Stimulated activated CD4-positive, alpha-beta T cell treated with anti-CD3 and anti-CD28 coated beads, Interleukin-1b, Interleukin-23, amount 100 ng/mL, for 48 hours (primary cell): Measurements from ENCODE around the gene CHPF2.

Source experiments
- DNase-seq: peaks from one replicate; pipeline ENCODE4 v3.0.0-alpha.2; 2020

Gene CHPF2

GRCh38 chr7:151271699-151272355, 39.5 kb downstream of the CHPF2 start:
- no peak for DNase-seq

DNA sequence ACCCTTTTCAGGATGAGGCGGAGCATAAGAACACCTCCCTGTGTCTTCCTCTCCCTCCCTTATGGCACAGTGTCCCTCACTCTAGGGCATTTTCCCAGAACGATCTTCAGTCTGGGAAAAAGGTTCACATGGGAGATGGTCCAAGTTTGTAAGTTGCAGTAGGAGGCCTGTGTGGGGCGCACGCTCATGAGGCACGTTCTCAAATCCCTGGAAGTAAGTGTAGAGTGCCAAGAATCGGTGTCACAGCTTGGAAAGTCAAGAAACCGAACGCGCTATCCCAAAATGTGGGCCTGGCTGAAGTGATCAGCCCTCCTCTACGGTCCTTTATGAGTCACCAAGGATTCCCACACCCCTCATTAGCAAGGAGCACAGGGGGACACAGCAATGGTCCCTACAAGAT, 40.1 kb downstream of the CHPF2 start:
- no peak for DNase-seq

- DNase-seq: no peak
Observed at GRCh38 chr7:151272877-151273276, 40.6 kb downstream of the CHPF2 start.

DNA sequence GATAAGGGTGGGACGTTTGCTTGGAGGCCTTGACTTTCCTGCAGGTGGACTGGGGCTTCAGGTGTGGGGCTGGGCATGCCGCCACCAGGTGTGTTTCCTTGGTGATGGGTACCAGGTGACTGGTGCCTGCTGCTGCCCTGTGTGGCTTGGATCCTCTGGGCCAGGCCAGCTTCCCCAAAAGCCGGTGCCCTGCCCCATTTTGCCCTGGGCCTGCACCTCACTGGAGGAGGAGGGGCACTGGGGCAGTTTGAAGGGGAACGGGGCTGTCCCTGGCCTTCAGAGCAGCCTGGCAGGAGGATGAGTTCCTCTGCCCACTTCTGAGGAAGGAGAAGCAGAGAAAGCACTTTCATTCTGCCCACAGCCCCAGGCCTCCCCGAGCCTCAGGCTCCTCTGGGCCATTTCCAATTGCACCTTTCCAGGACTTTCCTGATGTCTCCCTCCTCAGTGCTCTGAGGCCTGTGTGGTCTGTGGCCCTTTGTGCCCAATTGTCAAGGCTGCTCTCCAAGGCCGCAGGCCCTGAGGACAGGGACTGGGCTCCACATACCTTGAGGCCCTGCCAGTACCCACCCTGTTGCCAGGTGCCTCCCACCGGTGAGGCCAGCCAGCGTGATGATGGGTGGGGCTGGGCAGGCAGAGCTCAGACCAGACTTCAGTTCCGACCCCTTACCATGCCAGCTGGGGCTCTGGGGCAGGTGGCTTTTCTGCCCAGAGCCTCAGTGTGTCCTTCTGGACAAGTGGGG, 41.5 kb downstream of the CHPF2 start:
- no peak for DNase-seq

DNA sequence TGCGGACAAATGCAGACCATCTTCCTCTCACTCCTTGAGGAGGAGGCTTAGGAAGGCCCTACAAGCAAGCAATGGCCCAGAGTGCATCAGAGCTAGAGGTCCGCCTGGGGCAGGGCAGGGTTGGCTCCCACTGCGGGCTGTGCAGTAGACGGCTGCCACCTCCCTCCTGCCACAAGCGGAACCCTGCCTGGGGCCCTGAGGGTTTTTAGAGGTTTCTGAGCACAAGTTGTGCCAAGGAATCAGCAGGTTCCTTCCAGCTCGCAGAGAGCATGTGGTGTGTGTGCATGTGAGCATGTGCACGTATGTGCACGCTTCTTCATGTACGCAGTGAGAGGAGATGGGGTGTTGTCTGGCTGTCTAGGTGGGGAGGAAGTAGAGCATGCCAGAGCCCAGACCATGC, 42.1 kb downstream of the CHPF2 start:
- DNase-seq: no peak

DNA sequence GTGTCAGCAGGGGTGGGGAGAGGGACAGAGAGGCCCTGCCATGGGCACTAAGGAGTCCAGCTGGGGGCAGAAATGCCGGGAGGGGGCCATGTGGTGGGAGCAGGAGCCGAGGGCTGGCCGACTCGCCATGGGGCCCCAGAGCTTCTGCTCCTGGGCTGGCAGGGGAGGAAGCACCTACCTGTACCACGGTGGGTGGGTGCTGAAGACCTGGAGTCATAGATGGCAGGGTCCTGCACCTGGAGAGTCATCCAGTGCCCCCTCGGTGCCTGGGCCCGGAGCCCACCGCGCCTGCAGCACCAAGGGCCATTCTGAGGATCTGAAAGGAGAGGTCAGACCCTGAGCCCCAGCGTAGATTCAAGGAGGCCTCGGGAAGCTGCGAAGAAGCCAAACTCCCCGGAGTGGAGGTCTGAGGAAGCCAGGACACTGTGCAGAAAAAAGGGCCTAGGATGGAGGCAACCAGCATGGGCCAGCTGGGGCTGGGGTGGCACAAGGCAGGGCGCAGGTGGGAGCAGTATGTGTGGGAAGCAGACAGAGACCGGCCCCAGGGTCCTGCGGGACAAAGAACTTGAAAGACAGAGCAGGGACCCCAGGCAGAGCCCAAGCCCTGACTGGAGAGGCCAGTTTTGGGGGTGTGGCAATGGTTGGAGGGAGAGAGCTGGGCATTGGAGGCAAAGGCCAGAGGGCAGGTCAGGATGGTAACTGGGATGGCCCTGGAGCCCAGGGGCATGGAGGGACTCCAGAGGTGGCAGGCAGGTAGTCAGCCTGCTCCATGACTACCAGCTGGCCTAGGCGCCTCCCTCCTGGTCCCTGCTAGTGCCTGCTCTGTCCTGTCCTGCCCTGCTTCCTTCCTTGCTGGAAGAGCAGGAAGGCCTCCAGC, 42.9 kb downstream of the CHPF2 start:
- DNase-seq: no peak

DNA sequence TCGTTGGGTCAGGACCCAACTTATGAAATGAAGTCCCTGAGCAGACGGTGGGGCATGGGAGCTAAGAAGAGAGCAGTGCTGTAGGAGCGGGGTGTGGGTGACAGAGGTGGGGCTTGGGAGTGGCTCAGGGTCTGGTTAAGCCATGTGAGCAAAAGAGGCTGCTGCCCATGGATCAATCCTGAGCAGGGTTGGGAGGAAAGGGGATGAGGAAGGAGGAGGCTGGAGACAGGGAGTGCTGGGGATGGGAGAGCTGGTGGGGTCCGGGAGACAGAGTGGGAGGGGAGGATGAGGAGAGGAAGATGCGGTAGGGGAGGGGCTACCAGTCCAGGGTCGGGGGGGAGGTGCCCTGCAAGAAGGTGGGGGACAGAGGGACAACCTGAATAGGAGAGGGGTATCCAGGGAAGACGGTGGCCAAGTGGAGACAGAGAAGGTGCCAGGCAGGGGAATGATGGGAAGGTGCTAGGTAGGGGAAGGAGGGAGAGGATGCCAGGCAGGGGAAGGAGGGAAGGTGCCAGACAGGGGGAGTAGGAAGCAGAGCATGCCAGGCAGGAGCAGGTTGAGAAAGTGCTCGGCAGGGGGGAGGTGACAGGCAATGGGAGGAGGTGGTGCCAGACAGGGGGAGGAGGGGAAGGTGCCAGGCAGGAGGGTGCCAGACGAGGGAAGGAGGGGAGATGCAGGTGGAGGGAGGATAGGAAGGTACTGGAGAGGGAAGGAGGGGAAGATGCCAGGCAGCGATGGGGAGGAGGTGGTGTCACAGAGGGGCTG, 43.7 kb downstream of the CHPF2 start:
- no peak for DNase-seq

DNA sequence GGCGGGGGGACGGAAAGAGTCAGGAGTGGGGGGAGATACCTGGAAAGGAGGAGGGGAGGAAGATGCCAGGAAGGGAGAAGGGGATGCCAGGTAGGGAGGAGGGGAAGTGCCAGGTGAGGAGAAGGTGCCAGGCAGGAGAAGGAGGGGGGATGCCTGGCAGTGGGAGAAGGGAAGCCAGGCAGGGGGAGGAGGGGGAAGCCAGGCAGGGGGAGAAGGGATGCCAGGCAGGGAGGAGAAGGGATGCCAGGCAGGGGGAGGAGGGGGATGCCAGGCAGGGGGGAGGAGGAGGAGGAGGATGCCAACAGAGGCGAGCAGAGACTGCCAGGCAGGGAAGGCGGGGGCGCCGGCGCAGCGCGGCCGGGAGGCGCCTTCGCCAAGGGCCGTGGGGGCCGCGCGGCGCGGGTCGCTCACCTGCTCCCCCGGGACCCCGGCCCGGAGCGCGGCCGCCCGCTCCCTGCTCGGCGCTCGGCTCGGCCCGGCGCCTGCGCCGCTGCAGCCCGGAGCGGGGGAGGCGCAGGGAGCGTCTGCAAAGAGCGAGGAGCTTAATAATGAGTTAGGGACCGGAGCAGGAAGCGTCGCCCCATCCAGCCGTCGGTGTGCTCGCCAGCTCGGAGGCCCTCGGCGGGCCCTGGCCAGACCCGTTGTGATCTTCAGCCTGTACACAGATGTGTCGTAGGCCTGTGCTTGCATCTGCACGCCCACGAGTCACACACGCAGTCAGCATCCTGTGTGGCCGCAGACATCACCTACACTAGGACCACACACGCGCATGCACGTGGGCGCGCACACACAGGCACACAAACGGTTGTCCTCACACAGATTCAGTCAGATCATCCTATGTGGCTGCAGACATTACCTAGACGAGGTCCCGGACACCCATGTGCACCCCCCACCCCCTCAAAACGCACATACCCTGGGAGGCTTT, 44.6 kb downstream of the CHPF2 start:
- peak; percentile 60 for DNase-seq

DNA sequence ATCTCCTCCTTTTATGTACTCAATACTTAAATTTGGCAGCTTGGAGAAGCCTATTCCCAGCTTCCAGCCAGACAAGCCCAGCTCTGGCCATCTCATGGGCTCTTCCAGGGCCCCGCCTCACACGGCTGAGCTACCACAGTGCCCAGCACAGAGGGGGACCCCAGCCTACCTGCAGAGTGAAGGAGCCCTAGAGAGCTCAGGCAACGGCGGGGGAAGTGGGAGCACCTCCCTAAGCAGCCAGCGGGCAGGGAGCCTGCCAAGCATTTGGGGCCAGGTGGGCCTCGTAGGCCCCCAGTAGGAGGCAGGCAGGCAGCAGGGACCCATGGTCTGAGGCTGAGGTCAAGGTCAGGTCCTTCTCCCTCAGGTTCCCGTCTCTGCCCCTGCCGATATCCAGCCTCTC, 45.3 kb downstream of the CHPF2 start:
- DNase-seq: no peak

DNA sequence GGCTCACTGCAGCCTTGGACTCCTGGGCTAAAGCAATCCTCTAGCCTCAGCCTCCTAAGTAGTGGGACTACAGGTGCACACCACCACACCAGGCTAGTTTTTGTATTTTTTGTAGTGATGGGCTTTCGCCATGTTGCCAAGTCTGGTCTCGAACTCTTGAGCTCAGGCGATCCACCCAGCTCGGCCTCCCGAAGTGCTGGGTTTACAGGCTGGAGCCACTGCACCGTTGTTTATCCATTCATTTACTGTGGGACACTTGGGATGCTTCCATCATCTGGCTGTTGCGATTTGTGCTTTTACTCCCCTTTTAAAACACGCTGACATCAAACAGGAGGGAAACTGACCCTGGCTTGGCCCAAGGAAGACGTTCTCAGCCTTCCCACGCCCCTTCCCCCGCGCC, 46.7 kb downstream of the CHPF2 start:
- no peak for DNase-seq

DNA sequence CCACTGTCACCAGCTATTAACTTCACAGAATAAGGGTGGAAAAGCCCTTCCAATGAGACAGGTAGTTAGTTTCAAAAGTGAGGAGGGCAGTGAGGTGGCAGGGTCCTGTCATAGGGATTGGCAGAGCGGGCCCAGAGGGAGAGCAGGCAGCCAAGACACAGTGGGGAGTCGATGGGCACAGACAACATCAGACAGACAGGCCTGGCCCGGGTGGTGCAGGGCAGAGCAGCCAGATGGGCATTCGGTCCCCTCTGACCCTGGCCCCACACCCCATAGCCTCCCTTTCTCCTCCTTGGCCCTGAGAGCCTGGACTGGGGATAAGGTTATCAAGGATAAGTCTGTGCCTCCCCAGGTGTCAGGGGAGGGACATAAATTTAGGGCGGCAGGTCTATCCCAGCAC, 47.6 kb downstream of the CHPF2 start:
- DNase-seq: no peak

DNA sequence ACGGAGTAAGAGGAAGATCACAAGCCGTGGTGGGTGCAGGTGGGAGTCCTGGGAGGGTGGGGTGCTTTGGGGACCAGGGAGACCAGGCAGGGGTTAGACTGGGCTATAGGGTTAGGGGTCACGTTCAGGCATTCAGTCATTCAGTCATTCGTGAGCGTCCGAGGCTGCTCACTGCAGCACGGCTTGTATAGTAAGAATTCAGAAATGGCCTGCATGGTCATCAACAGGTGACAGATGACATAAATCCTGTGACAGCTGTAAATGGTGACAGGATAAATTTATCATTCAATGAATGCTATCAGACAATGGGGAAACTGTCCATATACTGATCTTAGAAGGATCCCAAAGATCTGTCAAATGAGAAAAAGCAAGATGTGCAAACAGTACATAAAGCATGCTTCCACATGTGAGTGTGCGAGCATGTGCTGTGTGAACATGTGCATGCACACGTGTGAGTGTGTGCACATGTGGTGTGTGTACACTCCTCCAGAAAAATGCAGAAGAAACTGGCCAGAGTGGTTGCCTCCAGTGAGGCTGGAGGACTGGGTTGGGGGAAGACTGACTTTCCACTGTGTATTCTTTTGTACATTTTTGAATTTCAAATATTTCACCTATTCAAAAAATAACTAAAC, 48.2 kb downstream of the CHPF2 start:
- DNase-seq: no peak

GRCh38 chr7:151281686-151282085, 49.4 kb downstream of the CHPF2 start:
- no peak for DNase-seq

GRCh38 chr7:151282111-151282510, 49.8 kb downstream of the CHPF2 start:
- DNase-seq: no peak

DNA sequence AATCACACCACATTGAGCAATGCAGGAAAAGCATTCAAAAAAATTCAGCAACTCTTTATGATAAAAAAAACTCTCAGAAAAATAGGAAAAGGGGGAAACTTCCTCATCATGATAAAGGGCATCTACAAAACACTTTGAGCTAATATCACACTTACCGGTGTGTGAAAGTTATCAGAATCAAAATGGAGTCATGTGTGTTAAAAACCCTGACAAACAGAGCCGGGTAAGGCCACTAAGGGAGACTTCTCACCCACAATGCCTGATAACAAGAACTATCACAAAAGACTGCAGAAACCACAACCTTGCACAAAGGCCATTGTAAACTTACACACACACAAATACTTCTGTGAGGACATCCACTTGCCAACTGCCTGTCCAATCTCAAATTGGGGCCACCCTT, 51.0 kb downstream of the CHPF2 start:
- DNase-seq: no peak

- peak; percentile 37 for DNase-seq
Observed at GRCh38 chr7:151286148-151286547, 53.9 kb downstream of the CHPF2 start.
